GM23248 (cell line): ENCODE results near the gene WWC1. TPM values are rescaled to one million over a fixed set of nuclear protein-coding genes. Genes with fewer than 3 reads are reported as not detected.
A peak's percentile ranks its signal among the peaks of the same experiment; 100 is the strongest.

Experiments used
- DNase-seq: peaks from one replicate; pipeline ENCODE4 v3.0.0-alpha.2; 2015
- H2AFZ ChIP-seq: fragments of 200-600 bp; sonication (generic); 2 replicates; pipeline ENCODE4 v1.6.1; 2016; ENCODE audit warnings: antibody characterized with exemption
- H3F3A ChIP-seq: fragments of 200-600 bp; sonication (generic); 2 replicates; pipeline ENCODE4 v1.6.1; 2016; ENCODE audit warnings: mild to moderate bottlenecking, antibody characterized with exemption, mixed run types; ENCODE audit not compliant: insufficient read depth
- H3K27ac ChIP-seq: fragments of 200-600 bp; sonication (generic); 2 replicates; pipeline ENCODE4 v1.5.1; 2016; ENCODE audit warnings: mild to moderate bottlenecking
- H3K27me3 ChIP-seq: fragments of 200-600 bp; sonication (generic); replicated peaks from 2 replicates; pipeline ENCODE4 v1.6.1; 2016; ENCODE audit warnings: mild to moderate bottlenecking; ENCODE audit not compliant: insufficient read depth
- H3K36me3 ChIP-seq: fragments of 200-600 bp; sonication (generic); 2 replicates; pipeline ENCODE4 v1.6.1; 2016; ENCODE audit warnings: low read depth, mild to moderate bottlenecking
- H3K4me1 ChIP-seq: fragments of 200-600 bp; sonication (generic); 2 replicates; pipeline ENCODE4 v1.6.1; 2016; ENCODE audit warnings: mild to moderate bottlenecking; ENCODE audit not compliant: insufficient read depth
- H3K4me2 ChIP-seq: fragments of 200-600 bp; sonication (generic); one replicate; pipeline ENCODE4 v1.6.1; 2016; ENCODE audit warnings: mild to moderate bottlenecking; ENCODE audit not compliant: unreplicated experiment
- H3K4me3 ChIP-seq: fragments of 200-600 bp; sonication (generic); 2 replicates; pipeline ENCODE4 v1.5.1; 2016; ENCODE audit warnings: mild to moderate bottlenecking
- H3K79me2 ChIP-seq: fragments of 200-600 bp; sonication (generic); 2 replicates; pipeline ENCODE4 v1.6.1; 2016; ENCODE audit warnings: mild to moderate bottlenecking; ENCODE audit not compliant: insufficient read depth
- H3K9ac ChIP-seq: fragments of 200-600 bp; sonication (generic); 2 replicates; pipeline ENCODE4 v1.6.1; 2016; ENCODE audit warnings: mild to moderate bottlenecking
- H3K9me2 ChIP-seq: fragments of 200-600 bp; sonication (generic); 2 replicates; pipeline ENCODE4 v1.6.1; 2016; ENCODE audit warnings: mixed run types, mild to moderate bottlenecking, moderate library complexity; ENCODE audit not compliant: insufficient read depth
- H3K9me3 ChIP-seq: fragments of 200-600 bp; sonication (generic); one replicate; pipeline ENCODE4 v1.6.1; 2017; ENCODE audit warnings: low read depth
- H4K20me1 ChIP-seq: fragments of 200-600 bp; sonication (generic); 2 replicates; pipeline ENCODE4 v1.6.0; 2016; ENCODE audit not compliant: insufficient read depth
- EZH2 ChIP-seq: fragments of 200-600 bp; sonication (generic); IDR thresholded peaks from 2 replicates; pipeline ENCODE4 v1.6.1; 2018; ENCODE audit warnings: antibody characterized with exemption, mild to moderate bottlenecking; ENCODE audit not compliant: insufficient read depth, poor library complexity, severe bottlenecking
- EZH2phosphoT487 ChIP-seq: fragments of 200-600 bp; sonication (generic); IDR thresholded peaks from 2 replicates; pipeline ENCODE4 v1.6.1; 2018; ENCODE audit warnings: antibody characterized with exemption, moderate library complexity, mild to moderate bottlenecking, low read depth; ENCODE audit not compliant: insufficient read depth
- WGBS, 2 experiments: methylation state at CpG; one replicate each; pipeline ENCODE4 v1.1.6; 2015 to 2017; ENCODE audit warnings: low lambda C conversion rate in 2 of 2, low coverage in 1 of 2; ENCODE audit errors: missing lambda C conversion rate in 2 of 2; 5-methylcytosine and 5-hydroxymethylcytosine counted together
- in situ Hi-C: fragments of 300-500 bp; cut with MboI; formaldehyde crosslinking; loops from 2 replicates; pipeline ENCODE4 v1.15.0; 2020
- polyA plus RNA-seq: library from polyadenylated mRNA; unstranded; fragments of >200 nt; fragmentation: Nextera tagmentation; extraction: Ambion mirVana; gene quantifications from 2 replicates; pipeline ENCODE4 v1.2.1, GENCODE V29; 2016
- total RNA-seq: library from RNA; depleted of rRNA; stranded (reverse); fragments of >200 nt; shearing (Covaris generic); gene quantifications from 2 replicates; pipeline ENCODE4 v1.2.3, GENCODE V29; 2014

The WWC1 gene
- total and polyA plus RNA-seq, 2 experiments from 2014 or later: 1.8 to 7.1 TPM

- Histone ChIP-seq H3K9me3 (no peaks in the 10 kb centered on the region), H3K27me3 (no peaks in the 10 kb centered on the region), H3K36me3 (no peaks in the 10 kb centered on the region), H3K4me1 (no peaks in the 10 kb centered on the region), H3F3A (no peaks in the 10 kb centered on the region), H3K79me2 (no peaks in the 10 kb centered on the region), H3K9ac (no peak overlapping the region), H3K4me3 (no peak overlapping the region), H3K4me2 (no peak overlapping the region), H3K27ac (no peak overlapping the region), H3K9me2 (no peaks in the 10 kb centered on the region), H4K20me1 (no peaks in the 10 kb centered on the region), H2AFZ (no peak overlapping the region)
- 98% methylated on average over 4 of the region's 4 CpGs for WGBS, 2 experiments
- in situ Hi-C loops: no loop called here
- DNase-seq: peak; percentile 13
- TF ChIP-seq EZH2phosphoT487 (no peak), EZH2 (no peak)
These were observed 152.7 kb downstream of the WWC1 start for GRCh38 chr5:168443950-168444700.

- Histone ChIP-seq H4K20me1 (no peaks in the 10 kb centered on the region), H3K4me1 (peaks cover 10% of the 10 kb centered on the region; the same call in 1 of the 2 replicates), H3K79me2 (no peaks in the 10 kb centered on the region), H3K36me3 (no peaks in the 10 kb centered on the region), H3K27ac (no peak overlapping the region), H2AFZ (no peak overlapping the region), H3K9ac (no peak overlapping the region), H3K9me2 (no peaks in the 10 kb centered on the region), H3K4me3 (no peak overlapping the region), H3K9me3 (no peaks in the 10 kb centered on the region), H3K4me2 (no peak overlapping the region), H3F3A (no peaks in the 10 kb centered on the region), H3K27me3 (no peaks in the 10 kb centered on the region)
- no peak for TF ChIP-seq EZH2phosphoT487
- TF ChIP-seq EZH2: no peak
- in situ Hi-C loops: no loop called here
- 87 to 89% methylated on average over 10 of the region's 10 CpGs for WGBS, 2 experiments
- no peak for DNase-seq
These were observed 155.7 kb downstream of the WWC1 start for GRCh38 chr5:168446983-168447619.

- no peak for TF ChIP-seq EZH2phosphoT487
- TF ChIP-seq EZH2: no peak
- no peaks in the 10 kb centered on the region for H3F3A ChIP-seq
- H2AFZ ChIP-seq: no peak overlapping the region
- no peak overlapping the region for H3K9ac ChIP-seq
- H3K9me3 ChIP-seq: no peaks in the 10 kb centered on the region
- H3K27me3 ChIP-seq: no peaks in the 10 kb centered on the region
- H4K20me1 ChIP-seq: no peaks in the 10 kb centered on the region
- 85 to 86% methylated on average over 4 of the region's 4 CpGs for WGBS, 2 experiments
- DNase-seq: no peak
- in situ Hi-C loops: no loop called here
- H3K27ac ChIP-seq: no peak overlapping the region
- H3K79me2 ChIP-seq: no peaks in the 10 kb centered on the region
- H3K36me3 ChIP-seq: no peaks in the 10 kb centered on the region
- peaks cover 10% of the 10 kb centered on the region; the same call in 1 of the 2 replicates for H3K4me1 ChIP-seq
- H3K4me2 ChIP-seq: no peak overlapping the region
- no peak overlapping the region for H3K4me3 ChIP-seq
- H3K9me2 ChIP-seq: no peaks in the 10 kb centered on the region
These were observed 156.4 kb downstream of the WWC1 start for GRCh38 chr5:168447808-168448207.

GRCh38 chr5:168449166-168449565 lies 157.7 kb downstream of the WWC1 start:
- Histone ChIP-seq H3K4me3 (no peak overlapping the region), H4K20me1 (no peaks in the 10 kb centered on the region), H3K9me2 (no peaks in the 10 kb centered on the region), H3K27ac (no peak overlapping the region), H3K79me2 (no peaks in the 10 kb centered on the region), H3K27me3 (no peaks in the 10 kb centered on the region), H3K9ac (no peak overlapping the region), H3F3A (no peaks in the 10 kb centered on the region), H3K36me3 (no peaks in the 10 kb centered on the region), H2AFZ (no peak overlapping the region), H3K4me2 (no peak overlapping the region), H3K4me1 (peaks cover 10% of the 10 kb centered on the region; the same call in 1 of the 2 replicates), H3K9me3 (no peaks in the 10 kb centered on the region)
- in situ Hi-C loops: no loop called here
- no peak for DNase-seq
- WGBS, 2 experiments: 79 to 92% methylated on average over 2 of the region's 2 CpGs
- TF ChIP-seq EZH2 (no peak), EZH2phosphoT487 (no peak)
